ENCODE data around the gene EFEMP2. TPM values are rescaled to one million over a fixed set of nuclear protein-coding genes. Genes with fewer than 3 reads are reported as not detected.

EFEMP2 gene
- total RNA-seq, 2 donors from 2014 or later = 16.2 to 25.4 TPM

DNA sequence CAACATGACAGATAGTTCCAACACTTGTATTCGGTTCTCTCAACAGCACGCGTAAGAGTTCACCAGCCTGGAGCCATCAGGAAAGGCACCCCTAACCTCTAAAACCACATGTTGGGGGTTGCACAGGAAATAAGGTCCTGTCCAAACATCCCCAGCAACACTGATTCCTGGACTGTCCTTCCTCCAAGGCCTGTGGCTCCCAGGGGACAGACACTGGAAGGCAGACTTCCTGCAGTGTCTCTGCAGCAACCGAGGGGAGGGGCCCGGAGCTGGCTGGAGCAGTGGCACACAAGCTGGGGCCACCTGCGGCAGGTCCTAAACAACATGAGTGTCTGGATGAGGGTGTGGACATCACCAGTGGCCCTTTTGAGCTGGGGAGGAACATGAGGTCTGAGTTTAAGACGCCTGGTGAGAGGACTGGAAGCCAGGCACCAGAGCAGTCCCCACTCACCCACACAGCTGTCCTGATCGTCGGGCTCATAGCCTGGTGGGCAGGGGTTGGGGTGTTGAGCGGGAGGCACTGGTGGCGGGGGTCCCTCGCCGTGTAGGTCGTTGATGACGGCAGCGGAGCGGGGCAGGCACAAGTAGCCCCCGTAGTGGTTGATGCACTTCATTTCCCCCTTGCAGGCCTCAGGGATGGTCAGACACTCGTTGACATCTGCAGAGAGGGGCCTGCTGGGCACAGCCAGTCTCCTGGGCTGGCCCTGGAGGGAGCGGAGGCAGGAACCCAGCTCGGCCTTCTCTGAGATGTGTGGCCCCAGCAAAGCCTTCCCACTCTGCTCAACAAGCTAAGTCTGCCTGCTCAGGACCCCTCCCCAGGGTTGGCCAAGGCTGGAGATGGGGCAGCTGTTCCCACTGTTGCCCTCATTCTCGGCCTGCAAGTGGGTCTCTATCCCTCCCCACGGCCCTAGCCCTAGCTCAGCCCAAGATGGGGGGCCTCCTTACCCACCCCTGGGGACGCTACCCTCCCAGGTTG, 1.6 kb downstream of the EFEMP2 start:
- TF ChIP-seq, protein P1, sequence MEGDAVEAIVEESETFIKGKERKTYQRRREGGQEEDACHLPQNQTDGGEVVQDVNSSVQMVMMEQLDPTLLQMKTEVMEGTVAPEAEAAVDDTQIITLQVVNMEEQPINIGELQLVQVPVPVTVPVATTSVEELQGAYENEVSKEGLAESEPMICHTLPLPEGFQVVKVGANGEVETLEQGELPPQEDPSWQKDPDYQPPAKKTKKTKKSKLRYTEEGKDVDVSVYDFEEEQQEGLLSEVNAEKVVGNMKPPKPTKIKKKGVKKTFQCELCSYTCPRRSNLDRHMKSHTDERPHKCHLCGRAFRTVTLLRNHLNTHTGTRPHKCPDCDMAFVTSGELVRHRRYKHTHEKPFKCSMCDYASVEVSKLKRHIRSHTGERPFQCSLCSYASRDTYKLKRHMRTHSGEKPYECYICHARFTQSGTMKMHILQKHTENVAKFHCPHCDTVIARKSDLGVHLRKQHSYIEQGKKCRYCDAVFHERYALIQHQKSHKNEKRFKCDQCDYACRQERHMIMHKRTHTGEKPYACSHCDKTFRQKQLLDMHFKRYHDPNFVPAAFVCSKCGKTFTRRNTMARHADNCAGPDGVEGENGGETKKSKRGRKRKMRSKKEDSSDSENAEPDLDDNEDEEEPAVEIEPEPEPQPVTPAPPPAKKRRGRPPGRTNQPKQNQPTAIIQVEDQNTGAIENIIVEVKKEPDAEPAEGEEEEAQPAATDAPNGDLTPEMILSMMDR (IDR thresholded peaks at IDR 0.05) = no peak
- intact Hi-C loops (cut with DNase I) = no loop called here
- 71 to 74% methylated on average over 20 to 24 of the region's 24 CpGs for WGBS, 2 donors
- Histone ChIP-seq H3K36me3 (replicated peaks in 1 of 2; ENCODE audit: insufficient read depth in 1 of 2, low read depth in 2 of 2) (peaks cover 0 to 1% of the 10 kb centered on the region in 2 donors), H3K27ac (peak overlapping the region in 2 of 4 donors; percentile 77 to 80), H3K4me1 (peaks cover 25% of the 10 kb centered on the region), H3K27me3 (no peaks in the 10 kb centered on the region), H3K4me3 (no peak overlapping the region), H3K9me3 (no peaks in the 10 kb centered on the region)
- ATAC-seq (no peak), DNase-seq (peak in 1 of 4 donors; percentile 24)

DNA sequence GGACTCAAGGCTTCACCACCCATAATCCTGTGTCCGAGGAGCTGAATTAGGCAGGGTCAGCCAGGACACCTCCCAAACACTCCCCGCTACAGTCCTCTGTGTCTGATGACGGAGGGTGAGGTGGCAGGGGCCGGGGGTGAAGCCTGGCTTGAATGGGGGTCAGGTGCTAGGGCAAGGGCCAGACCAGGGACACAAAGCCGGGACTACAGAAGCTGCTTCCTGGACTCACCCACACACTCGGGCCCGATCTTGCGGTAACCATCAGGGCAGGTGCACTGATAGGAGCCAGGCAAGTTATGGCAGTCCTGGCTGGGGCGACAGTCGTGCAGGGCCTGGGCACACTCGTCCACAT, 2.3 kb downstream of the EFEMP2 start:
- peaks cover 3 to 4% of the 10 kb centered on the region in 2 donors for H3K36me3 ChIP-seq (replicated peaks in 1 of 2; ENCODE audit: insufficient read depth in 1 of 2, low read depth in 2 of 2)
- ATAC-seq (no peak), DNase-seq (peak in 1 of 4 donors; percentile 16)
- H3K4me1 ChIP-seq = peaks cover 25% of the 10 kb centered on the region
- H3K9me3 ChIP-seq = no peaks in the 10 kb centered on the region
- H3K27me3 ChIP-seq = no peaks in the 10 kb centered on the region
- WGBS, 2 donors = 68 to 70% methylated on average over 5 to 11 of the region's 11 CpGs
- intact Hi-C loops (cut with DNase I) = no loop called here
- no peak overlapping the region for H3K4me3 ChIP-seq
- H3K27ac ChIP-seq = no peak overlapping the region
- TF ChIP-seq POLR2A (IDR thresholded peaks at IDR 0.05) = no peak
- TF ChIP-seq, protein P1 (IDR thresholded peaks at IDR 0.05) = no peak

DNA sequence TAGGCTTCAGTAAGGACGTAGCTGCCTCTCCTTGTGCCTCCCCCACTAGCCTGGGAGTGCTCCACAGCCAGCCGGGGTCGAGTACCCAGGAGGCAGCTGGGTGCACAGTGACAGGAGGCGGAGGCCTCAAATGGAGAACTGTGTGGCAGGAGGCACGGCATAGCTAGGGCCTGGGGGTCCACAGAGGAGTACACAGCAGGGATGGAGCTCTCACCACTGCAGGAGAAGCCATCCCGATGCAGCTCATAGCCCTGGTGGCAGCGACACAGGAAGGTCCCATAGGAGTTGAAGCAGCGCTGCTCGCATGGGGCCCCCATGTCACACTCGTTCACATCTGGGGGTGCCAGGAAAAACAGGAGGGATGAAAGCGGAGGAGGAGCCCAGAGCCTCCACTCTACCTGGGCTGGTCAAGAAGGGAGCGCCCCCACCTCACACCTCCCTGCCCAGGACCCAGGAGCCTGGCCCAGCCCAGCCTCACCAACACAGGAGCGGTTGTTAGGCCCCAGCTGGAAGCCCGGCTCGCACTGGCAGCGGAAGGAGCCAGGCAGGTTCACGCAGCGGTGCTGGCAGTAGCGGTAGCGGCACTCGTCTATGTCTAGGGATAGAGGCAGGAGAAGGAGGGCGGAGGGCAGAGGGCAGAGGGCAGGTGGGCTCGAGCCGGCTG, 2.8 kb downstream of the EFEMP2 start:
- intact Hi-C loops (cut with DNase I) = no loop called here
- DNase-seq (peak in 1 of 4 donors; percentile 12), ATAC-seq (no peak)
- Histone ChIP-seq H3K4me3 (no peak overlapping the region), H3K27me3 (no peaks in the 10 kb centered on the region), H3K36me3 (replicated peaks in 1 of 2; ENCODE audit: insufficient read depth in 1 of 2, low read depth in 2 of 2) (peaks cover 3 to 6% of the 10 kb centered on the region in 2 donors), H3K4me1 (peaks cover 25% of the 10 kb centered on the region), H3K9me3 (no peaks in the 10 kb centered on the region), H3K27ac (no peak overlapping the region)
- TF ChIP-seq, protein P1 (IDR thresholded peaks at IDR 0.05) = no peak
- no peak for TF ChIP-seq POLR2A (IDR thresholded peaks at IDR 0.05)
- WGBS, 2 donors = 77 to 83% methylated on average over 16 to 24 of the region's 24 CpGs

DNA sequence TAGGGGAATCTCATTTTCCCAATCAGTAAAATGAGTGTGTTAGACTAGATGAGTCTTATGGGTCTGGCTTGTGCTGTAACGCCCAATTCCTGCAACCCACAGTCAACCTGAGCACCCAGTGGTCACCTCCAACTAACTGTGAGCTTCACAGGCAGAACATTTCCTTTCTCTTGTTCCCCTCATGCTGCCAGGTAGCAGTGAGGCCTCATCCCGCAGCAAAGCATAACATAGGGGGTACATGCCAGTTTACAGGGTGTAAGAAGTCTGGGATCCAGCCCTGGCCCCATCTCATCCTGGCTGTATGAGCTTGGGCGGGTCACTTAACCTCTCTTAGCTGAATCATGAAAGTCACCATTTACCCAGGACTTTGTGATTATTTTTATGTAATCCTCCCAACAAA, 3.7 kb downstream of the EFEMP2 start:
- DNase-seq = no peak
- Histone ChIP-seq H3K4me1 (peaks cover 20% of the 10 kb centered on the region), H3K36me3 (replicated peaks in 1 of 2; ENCODE audit: insufficient read depth in 1 of 2, low read depth in 2 of 2) (peaks cover 3 to 13% of the 10 kb centered on the region in 2 donors), H3K27ac (no peak overlapping the region), H3K9me3 (no peaks in the 10 kb centered on the region), H3K4me3 (no peak overlapping the region), H3K27me3 (no peaks in the 10 kb centered on the region)
- ATAC-seq = no peak
- TF ChIP-seq POLR2A (IDR thresholded peaks at IDR 0.05) = no peak
- TF ChIP-seq, protein P1 (IDR thresholded peaks at IDR 0.05) = no peak
- intact Hi-C loops (cut with DNase I) = no loop called here
- 69 to 82% methylated on average over 3 of the region's 3 CpGs for WGBS, 2 donors
